ENCODE data around the gene SLC45A2. TPM values are rescaled to one million over a fixed set of nuclear protein-coding genes. Genes with fewer than 3 reads are reported as not detected.

Gene SLC45A2
- total RNA-seq, 2 experiments from 2014 or later: not detected

DNA sequence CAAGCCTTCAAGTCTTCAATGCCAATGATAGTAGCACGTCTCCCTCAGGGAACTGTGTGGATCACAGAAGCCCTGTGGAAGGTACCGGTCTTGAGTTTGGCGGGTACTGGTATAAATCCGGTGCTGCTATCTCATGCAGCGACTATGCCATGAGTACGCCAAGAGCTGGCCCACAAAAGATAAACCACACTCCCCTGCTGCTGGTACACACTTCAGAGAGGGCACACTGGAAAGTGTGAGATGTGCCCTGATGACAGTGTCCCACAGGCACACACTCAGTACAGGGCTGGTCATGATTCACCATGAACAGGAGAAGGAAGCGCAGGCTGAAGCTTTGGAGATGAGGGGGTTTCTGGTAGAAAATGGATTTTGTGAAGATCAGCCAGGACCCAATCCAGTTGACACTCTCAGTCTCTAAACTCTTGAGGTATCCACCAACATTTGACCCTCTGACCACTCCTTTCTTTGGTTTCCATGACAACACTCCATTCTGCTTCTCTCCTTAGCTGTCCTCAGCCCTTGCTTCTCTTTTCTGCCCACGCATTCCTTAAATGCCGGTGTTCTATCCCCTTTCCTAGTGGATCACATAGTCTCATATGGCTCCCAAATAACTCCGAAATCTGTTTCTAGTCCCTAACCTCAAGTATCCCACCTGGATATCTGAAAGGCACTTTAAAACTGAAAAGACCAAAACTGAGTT, 18.3 kb upstream of the SLC45A2 start:
- ChIA-PET POLR2A (no interaction called here), CTCF (no interaction called here)
- H3K36me3 Mint-ChIP-seq (ENCODE audit: low read depth): peaks cover 39% of the 10 kb centered on the region
- Histone ChIP-seq H3K27ac (ENCODE audit: low read depth in 1 of 2, low read length in 2 of 2) (no peak overlapping the region), H3K4me1 (ENCODE audit: insufficient read depth, low read length) (peaks cover 9% of the 10 kb centered on the region), H3K4me3 (ENCODE audit: low read length) (no peak overlapping the region), H3K36me3 (ENCODE audit: insufficient read depth, low read length) (peaks cover 18% of the 10 kb centered on the region), H3K27me3 (ENCODE audit: control insufficient read depth in 1 of 2, insufficient read depth in 2 of 2, low read length in 2 of 2) (no peaks in the 10 kb centered on the region), H3K9me3 (ENCODE audit: control insufficient read depth in 1 of 2, insufficient read depth in 1 of 2, low read length in 2 of 2) (no peaks in the 10 kb centered on the region)
- no peaks in the 10 kb centered on the region for H3K27me3 Mint-ChIP-seq
- no peak overlapping the region for H3K27ac Mint-ChIP-seq
- intact Hi-C loops (cut with DNase I, micrococcal nuclease): loop anchor here in 1 of 2 experiments (10.0 kb wide), 1 partner anchor 1558 kb away; the partner anchor contains the start of gene ZFR
- H3K4me3 Mint-ChIP-seq: no peak overlapping the region
- TF ChIP-seq, protein P1, sequence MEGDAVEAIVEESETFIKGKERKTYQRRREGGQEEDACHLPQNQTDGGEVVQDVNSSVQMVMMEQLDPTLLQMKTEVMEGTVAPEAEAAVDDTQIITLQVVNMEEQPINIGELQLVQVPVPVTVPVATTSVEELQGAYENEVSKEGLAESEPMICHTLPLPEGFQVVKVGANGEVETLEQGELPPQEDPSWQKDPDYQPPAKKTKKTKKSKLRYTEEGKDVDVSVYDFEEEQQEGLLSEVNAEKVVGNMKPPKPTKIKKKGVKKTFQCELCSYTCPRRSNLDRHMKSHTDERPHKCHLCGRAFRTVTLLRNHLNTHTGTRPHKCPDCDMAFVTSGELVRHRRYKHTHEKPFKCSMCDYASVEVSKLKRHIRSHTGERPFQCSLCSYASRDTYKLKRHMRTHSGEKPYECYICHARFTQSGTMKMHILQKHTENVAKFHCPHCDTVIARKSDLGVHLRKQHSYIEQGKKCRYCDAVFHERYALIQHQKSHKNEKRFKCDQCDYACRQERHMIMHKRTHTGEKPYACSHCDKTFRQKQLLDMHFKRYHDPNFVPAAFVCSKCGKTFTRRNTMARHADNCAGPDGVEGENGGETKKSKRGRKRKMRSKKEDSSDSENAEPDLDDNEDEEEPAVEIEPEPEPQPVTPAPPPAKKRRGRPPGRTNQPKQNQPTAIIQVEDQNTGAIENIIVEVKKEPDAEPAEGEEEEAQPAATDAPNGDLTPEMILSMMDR (IDR thresholded peaks at IDR 0.05): no peak
- ATAC-seq (ENCODE audit: poor library complexity) (no peak), DNase-seq (no peak)
- H3K9me3 Mint-ChIP-seq: no peaks in the 10 kb centered on the region
- H3K4me1 Mint-ChIP-seq (ENCODE audit: low read depth): peaks cover 23% of the 10 kb centered on the region

DNA sequence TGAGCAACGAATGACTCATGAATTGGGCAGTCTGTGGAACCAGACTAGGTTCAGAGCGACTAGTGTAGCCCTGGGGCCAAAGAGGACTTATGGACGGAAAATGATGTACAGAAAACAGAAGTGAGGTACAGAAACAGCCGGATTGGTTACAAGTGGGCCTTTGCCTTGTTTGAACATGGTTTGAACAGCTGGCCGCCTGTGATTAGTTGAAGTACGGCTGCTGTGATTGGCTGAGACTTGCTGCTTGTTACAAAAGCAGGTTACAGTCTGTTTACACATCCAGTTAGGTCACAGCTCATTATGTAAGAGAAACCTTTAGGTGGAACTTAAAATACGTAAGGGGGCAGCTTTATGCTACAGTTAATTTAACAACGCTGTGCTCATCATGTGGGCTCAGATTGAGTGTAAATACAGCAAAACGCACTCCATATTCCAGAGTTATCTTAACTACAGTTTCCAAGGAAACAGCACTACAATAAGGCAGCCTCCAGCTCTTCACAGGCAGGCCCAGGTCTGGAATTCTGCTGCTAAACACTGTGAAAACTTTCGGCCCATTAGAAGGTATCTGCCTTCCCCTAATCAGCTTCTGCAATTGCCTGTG, 16.8 kb upstream of the SLC45A2 start:
- Mint-ChIP-seq H3K9me3 (no peaks in the 10 kb centered on the region), H3K36me3 (ENCODE audit: low read depth) (peaks cover 46% of the 10 kb centered on the region), H3K27me3 (no peaks in the 10 kb centered on the region), H3K4me3 (no peak overlapping the region), H3K4me1 (ENCODE audit: low read depth) (peaks cover 20% of the 10 kb centered on the region), H3K27ac (no peak overlapping the region)
- ChIA-PET POLR2A (no interaction called here), CTCF (no interaction called here)
- TF ChIP-seq, protein P1 (IDR thresholded peaks at IDR 0.05): no peak
- peaks cover 3% of the 10 kb centered on the region for H3K4me1 ChIP-seq (ENCODE audit: insufficient read depth, low read length)
- no peaks in the 10 kb centered on the region for H3K27me3 ChIP-seq (ENCODE audit: control insufficient read depth in 1 of 2, insufficient read depth in 2 of 2, low read length in 2 of 2)
- ATAC-seq (ENCODE audit: poor library complexity) (no peak), DNase-seq (no peak)
- no peak overlapping the region for H3K27ac ChIP-seq (ENCODE audit: low read depth in 1 of 2, low read length in 2 of 2)
- H3K4me3 ChIP-seq (ENCODE audit: low read length): no peak overlapping the region
- peaks cover 18% of the 10 kb centered on the region for H3K36me3 ChIP-seq (ENCODE audit: insufficient read depth, low read length)
- intact Hi-C loops (cut with DNase I, micrococcal nuclease): loop anchor here in 1 of 2 experiments (2.0 to 10.0 kb wide), 2 partner anchors 465 to 1557 kb away; partner anchors contain the start of gene ZFR
- H3K9me3 ChIP-seq (ENCODE audit: control insufficient read depth in 1 of 2, insufficient read depth in 1 of 2, low read length in 2 of 2): no peaks in the 10 kb centered on the region

DNA sequence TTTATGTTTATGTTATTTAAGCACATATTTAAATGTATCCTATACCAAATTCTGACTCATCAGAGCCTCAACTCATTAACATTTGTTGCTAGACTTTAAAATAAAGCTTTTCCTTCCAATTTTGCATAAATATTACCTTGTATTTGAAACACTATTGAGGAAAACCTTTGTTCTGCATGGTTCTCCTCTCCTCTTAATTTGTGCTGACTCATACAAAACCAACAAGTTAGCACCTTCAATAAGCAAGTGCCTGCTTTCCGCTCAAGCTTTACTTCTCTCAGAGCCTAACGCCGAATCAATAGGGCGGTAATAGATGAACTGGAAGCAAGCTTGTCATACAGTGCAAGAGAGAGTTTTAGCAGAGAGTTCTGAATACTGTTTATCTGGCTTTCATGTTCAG, 15.5 kb upstream of the SLC45A2 start:
- intact Hi-C loops (cut with DNase I, micrococcal nuclease): loop anchor here in 1 of 2 experiments (2.0 to 10.0 kb wide), 2 partner anchors 467 to 1555 kb away; partner anchors contain the start of gene ZFR

More for the DNA sequence above, 15.5 kb upstream of the SLC45A2 start:
- ATAC-seq (ENCODE audit: poor library complexity): no peak
- TF ChIP-seq, protein P1 (IDR thresholded peaks at IDR 0.05): no peak
- H3K4me1 ChIP-seq (ENCODE audit: insufficient read depth, low read length): peaks cover 3% of the 10 kb centered on the region
- CTCF ChIA-PET: no interaction called here
- H3K4me3 ChIP-seq (ENCODE audit: low read length): no peak overlapping the region
- H3K9me3 ChIP-seq (ENCODE audit: control insufficient read depth in 1 of 2, insufficient read depth in 1 of 2, low read length in 2 of 2): no peaks in the 10 kb centered on the region
- no peaks in the 10 kb centered on the region for H3K27me3 ChIP-seq (ENCODE audit: control insufficient read depth in 1 of 2, insufficient read depth in 2 of 2, low read length in 2 of 2)
- Mint-ChIP-seq H3K27me3 (no peaks in the 10 kb centered on the region), H3K27ac (no peak overlapping the region), H3K36me3 (ENCODE audit: low read depth) (peaks cover 51% of the 10 kb centered on the region), H3K4me3 (no peak overlapping the region), H3K4me1 (ENCODE audit: low read depth) (peaks cover 7% of the 10 kb centered on the region), H3K9me3 (no peaks in the 10 kb centered on the region)
- H3K36me3 ChIP-seq (ENCODE audit: insufficient read depth, low read length): peaks cover 20% of the 10 kb centered on the region
- POLR2A ChIA-PET: interaction anchor here (0.5 kb wide), 1 partner anchor 18 kb away, joined by 3 read pairs; no protein-coding TSS in a partner anchor
- DNase-seq: no peak
- no peak overlapping the region for H3K27ac ChIP-seq (ENCODE audit: low read depth in 1 of 2, low read length in 2 of 2)
